Measurements from ENCODE around the gene RBM47. TPM values are rescaled to one million over a fixed set of nuclear protein-coding genes. Genes with fewer than 3 reads are reported as not detected.

RBM47 gene
- total RNA-seq, 2 experiments from 2014 or later = 0.27 to 0.92 TPM

- no peaks in the 10 kb centered on the region for H3K36me3 Mint-ChIP-seq (ENCODE audit: low read depth)
- no peak overlapping the region for H3K4me3 Mint-ChIP-seq
- DNase-seq (peak in 3 of 14 experiments; percentile 19 to 80 (median 71)), ATAC-seq (ENCODE audit: poor library complexity) (peak; percentile 34)
- no peaks in the 10 kb centered on the region for H3K27me3 Mint-ChIP-seq
- peaks cover 7% of the 10 kb centered on the region for H3K4me1 ChIP-seq (ENCODE audit: insufficient read depth, low read length)
- no peak overlapping the region for H3K27ac Mint-ChIP-seq
- TF ChIP-seq CTCF (IDR thresholded peaks at IDR 0.05) = no peak
- no peaks in the 10 kb centered on the region for H3K36me3 ChIP-seq (ENCODE audit: insufficient read depth, low read length)
- peak overlapping the region in 1 of 2 donors; percentile 41 for H3K27ac ChIP-seq (ENCODE audit: low read depth in 1 of 2, low read length in 2 of 2)
- H3K9me3 Mint-ChIP-seq = no peaks in the 10 kb centered on the region
- ChIA-PET CTCF (no interaction called here), POLR2A (no interaction called here)
- peaks cover 7% of the 10 kb centered on the region for H3K4me1 Mint-ChIP-seq (ENCODE audit: low read depth)
- H3K9me3 ChIP-seq (ENCODE audit: control insufficient read depth in 1 of 2, insufficient read depth in 1 of 2, low read length in 2 of 2) = no peaks in the 10 kb centered on the region
- no peak overlapping the region for H3K4me3 ChIP-seq (ENCODE audit: low read length)
- intact Hi-C loops (cut with DNase I, micrococcal nuclease) = no loop called here
- H3K27me3 ChIP-seq (ENCODE audit: control insufficient read depth in 1 of 2, insufficient read depth in 2 of 2, low read length in 2 of 2) = no peaks in the 10 kb centered on the region
Measured at GRCh38 chr4:40576651-40577480, 52.8 kb downstream of the RBM47 start.

- Histone ChIP-seq H3K9me3 (ENCODE audit: control insufficient read depth in 1 of 2, insufficient read depth in 1 of 2, low read length in 2 of 2) (no peaks in the 10 kb centered on the region), H3K27me3 (ENCODE audit: control insufficient read depth in 1 of 2, insufficient read depth in 2 of 2, low read length in 2 of 2) (no peaks in the 10 kb centered on the region), H3K36me3 (ENCODE audit: insufficient read depth, low read length) (no peaks in the 10 kb centered on the region), H3K4me1 (ENCODE audit: insufficient read depth, low read length) (peaks cover 7% of the 10 kb centered on the region), H3K4me3 (ENCODE audit: low read length) (no peak overlapping the region), H3K27ac (ENCODE audit: low read depth in 1 of 2, low read length in 2 of 2) (no peak overlapping the region)
- Mint-ChIP-seq H3K4me1 (ENCODE audit: low read depth) (peaks cover 7% of the 10 kb centered on the region), H3K27me3 (no peaks in the 10 kb centered on the region), H3K4me3 (no peak overlapping the region), H3K9me3 (no peaks in the 10 kb centered on the region), H3K36me3 (ENCODE audit: low read depth) (no peaks in the 10 kb centered on the region), H3K27ac (no peak overlapping the region)
- TF ChIP-seq CTCF (IDR thresholded peaks at IDR 0.05) = no peak
- POLR2A ChIA-PET = no interaction called here
- CTCF ChIA-PET = interaction anchor here (0.6 kb wide), 1 partner anchor 83 kb away, joined by 3 read pairs; no protein-coding TSS in a partner anchor
- ATAC-seq (ENCODE audit: poor library complexity) = no peak
- no peak for DNase-seq
- intact Hi-C loops (cut with DNase I, micrococcal nuclease) = no loop called here
Measured at GRCh38 chr4:40575846-40576245, 53.8 kb downstream of the RBM47 start.

DNA sequence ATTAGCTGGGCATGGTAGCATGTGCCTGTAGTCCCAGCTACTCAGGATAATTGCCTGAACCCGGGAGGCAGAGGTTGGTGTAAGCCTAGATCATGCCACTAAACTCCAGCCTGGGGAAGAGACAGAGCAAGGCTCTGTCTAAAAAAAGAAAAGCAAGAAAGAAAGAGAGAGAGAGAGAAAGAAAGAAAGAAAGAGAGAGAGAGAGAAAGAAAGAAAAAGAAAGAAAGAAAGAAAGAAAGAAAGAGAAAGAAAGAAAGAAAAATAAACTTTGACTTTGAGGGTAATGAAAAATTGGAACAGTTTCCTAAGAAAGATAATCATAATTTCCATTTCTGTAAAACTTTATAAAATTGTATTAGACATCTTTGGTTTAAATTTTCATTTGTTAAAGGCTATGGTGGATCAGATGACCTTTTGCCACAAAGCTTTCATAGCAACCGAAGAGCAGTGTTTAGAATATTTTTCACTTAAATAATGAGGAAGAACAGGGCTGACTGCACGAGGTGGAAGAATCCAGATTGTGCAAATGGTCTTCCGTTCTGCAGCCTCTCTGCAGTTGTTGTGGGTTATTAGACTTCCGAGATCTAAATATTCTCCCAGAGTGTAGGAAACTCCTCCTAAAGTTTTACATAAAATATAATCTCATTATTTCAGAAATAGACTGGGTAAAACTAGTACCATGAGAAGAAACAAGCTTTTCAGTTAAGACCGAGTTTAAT, 55.9 kb downstream of the RBM47 start:
- intact Hi-C loops (cut with DNase I, micrococcal nuclease) = no loop called here
- no peak overlapping the region for H3K4me3 Mint-ChIP-seq
- ATAC-seq (ENCODE audit: poor library complexity) = no peak
- H3K9me3 ChIP-seq (ENCODE audit: control insufficient read depth in 1 of 2, insufficient read depth in 1 of 2, low read length in 2 of 2) = no peaks in the 10 kb centered on the region
- H3K4me1 ChIP-seq (ENCODE audit: insufficient read depth, low read length) = peaks cover 7% of the 10 kb centered on the region
- POLR2A ChIA-PET = no interaction called here
- H3K36me3 ChIP-seq (ENCODE audit: insufficient read depth, low read length) = no peaks in the 10 kb centered on the region
- H3K27me3 Mint-ChIP-seq = peaks cover 4% of the 10 kb centered on the region
- CTCF ChIA-PET = no interaction called here
- H3K9me3 Mint-ChIP-seq = no peaks in the 10 kb centered on the region
- peak in 3 of 14 experiments; percentile 12 to 48 (median 45) for DNase-seq
- no peak overlapping the region for H3K27ac ChIP-seq (ENCODE audit: low read depth in 1 of 2, low read length in 2 of 2)
- peaks cover 7% of the 10 kb centered on the region for H3K4me1 Mint-ChIP-seq (ENCODE audit: low read depth)
- no peak overlapping the region for H3K4me3 ChIP-seq (ENCODE audit: low read length)
- H3K27me3 ChIP-seq (ENCODE audit: control insufficient read depth in 1 of 2, insufficient read depth in 2 of 2, low read length in 2 of 2) = no peaks in the 10 kb centered on the region
- H3K27ac Mint-ChIP-seq = no peak overlapping the region
- H3K36me3 Mint-ChIP-seq (ENCODE audit: low read depth) = no peaks in the 10 kb centered on the region
- TF ChIP-seq CTCF (IDR thresholded peaks at IDR 0.05) = no peak

Data from CD4-positive, alpha-beta T cell (primary cell).